Measurements from ENCODE around the gene CD82. TPM values are rescaled to one million over a fixed set of nuclear protein-coding genes. Genes with fewer than 3 reads are reported as not detected.

Gene CD82
- total and polyA plus RNA-seq, 12 donors: 18.5 to 70.4 (median 35.2) TPM

DNA sequence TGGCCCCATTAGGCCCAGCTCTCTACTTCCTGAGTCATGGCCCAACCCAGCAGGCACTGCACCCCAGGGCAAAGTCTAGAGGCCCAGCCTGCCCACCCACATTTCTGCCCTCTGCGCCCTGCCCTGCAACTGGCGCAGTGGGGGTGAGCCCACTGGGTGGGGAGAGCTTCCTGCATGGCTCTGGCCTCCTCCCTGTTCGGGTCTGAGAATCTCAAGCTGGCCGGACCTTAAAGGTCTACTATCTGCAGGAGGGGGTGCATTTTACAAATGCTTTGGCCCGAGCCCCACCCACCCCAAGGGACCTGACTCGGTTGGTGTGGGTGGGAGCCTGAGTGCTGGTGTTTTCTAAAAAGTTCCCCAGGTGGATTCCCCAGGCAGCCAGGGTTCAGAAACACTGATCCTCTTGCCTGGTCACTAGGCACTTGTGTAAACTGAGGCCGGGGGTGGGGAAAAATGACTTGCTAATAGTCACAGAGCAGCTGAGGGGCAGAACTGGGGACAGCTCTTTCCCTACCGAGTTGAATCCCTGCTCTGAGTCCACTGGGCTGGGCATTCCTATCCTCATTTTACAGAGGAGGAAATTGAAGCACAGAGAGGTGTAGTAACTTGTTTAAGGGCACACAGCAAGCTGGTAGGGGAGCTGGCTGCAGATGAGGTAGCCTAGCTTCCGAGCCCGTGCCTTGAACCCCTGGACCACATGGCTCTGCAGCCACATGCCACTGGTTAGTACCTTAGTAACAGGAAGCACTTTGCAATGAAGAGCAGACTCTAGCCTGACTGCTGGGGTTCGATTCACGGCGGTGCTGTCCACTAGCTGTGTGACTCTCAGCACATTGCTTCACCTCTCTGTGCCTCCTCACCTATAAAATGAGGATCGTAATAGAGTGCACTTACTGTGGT, 36.3 kb downstream of the CD82 start:
- TF ChIP-seq, protein P1, sequence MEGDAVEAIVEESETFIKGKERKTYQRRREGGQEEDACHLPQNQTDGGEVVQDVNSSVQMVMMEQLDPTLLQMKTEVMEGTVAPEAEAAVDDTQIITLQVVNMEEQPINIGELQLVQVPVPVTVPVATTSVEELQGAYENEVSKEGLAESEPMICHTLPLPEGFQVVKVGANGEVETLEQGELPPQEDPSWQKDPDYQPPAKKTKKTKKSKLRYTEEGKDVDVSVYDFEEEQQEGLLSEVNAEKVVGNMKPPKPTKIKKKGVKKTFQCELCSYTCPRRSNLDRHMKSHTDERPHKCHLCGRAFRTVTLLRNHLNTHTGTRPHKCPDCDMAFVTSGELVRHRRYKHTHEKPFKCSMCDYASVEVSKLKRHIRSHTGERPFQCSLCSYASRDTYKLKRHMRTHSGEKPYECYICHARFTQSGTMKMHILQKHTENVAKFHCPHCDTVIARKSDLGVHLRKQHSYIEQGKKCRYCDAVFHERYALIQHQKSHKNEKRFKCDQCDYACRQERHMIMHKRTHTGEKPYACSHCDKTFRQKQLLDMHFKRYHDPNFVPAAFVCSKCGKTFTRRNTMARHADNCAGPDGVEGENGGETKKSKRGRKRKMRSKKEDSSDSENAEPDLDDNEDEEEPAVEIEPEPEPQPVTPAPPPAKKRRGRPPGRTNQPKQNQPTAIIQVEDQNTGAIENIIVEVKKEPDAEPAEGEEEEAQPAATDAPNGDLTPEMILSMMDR (IDR thresholded peaks at IDR 0.05): no peak
- intact Hi-C loops (cut with DNase I): loop anchor here in 3 of 10 donors (5.0 kb wide), 1 partner anchor 34 kb away; the partner anchor contains the start of gene CD82 (in 3 of the 3)
- H3K4me1 ChIP-seq: peaks cover 9 to 66% (median 51%) of the 10 kb centered on the region in 9 donors
- no peak overlapping the region for H3K4me3 ChIP-seq
- DNase-seq (no peak), ATAC-seq (peak in 6 of 8 donors; percentile 7 to 25 (median 14))
- H3K36me3 ChIP-seq: peaks cover 0 to 52% (median 0%) of the 10 kb centered on the region in 9 donors
- WGBS, 2 donors: 75 to 78% methylated on average over 14 of the region's 14 CpGs
- H3K27me3 ChIP-seq: no peaks in the 10 kb centered on the region
- H3K27ac ChIP-seq: peak overlapping the region in 3 of 10 donors; percentile 22 to 62 (median 55)
- H3K9me3 ChIP-seq: no peaks in the 10 kb centered on the region

DNA sequence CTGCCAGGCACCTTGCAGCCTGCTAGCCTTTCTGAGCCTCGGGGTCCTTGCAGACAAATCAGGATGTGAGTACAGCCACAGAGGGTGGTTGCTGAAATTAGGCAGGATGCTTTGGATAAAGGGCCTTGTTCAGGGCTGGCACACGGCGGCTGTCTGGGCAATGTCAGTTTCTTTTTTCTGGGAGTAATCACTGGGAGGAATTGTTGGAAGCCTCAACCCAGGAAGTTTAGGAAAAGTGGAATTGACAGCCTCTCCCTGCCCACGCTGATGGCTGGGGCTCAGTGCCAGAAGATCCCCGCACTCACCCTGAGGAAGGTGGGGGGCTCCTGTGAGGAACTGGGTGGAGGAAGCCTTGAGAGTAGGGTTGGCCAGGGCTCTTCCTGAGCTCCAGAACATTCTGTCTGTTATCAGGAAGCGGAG, 37.4 kb downstream of the CD82 start:
- H3K36me3 ChIP-seq: peaks cover 0 to 62% (median 0%) of the 10 kb centered on the region in 9 donors
- no peak overlapping the region for H3K4me3 ChIP-seq
- H3K27me3 ChIP-seq: no peaks in the 10 kb centered on the region
- H3K9me3 ChIP-seq: no peaks in the 10 kb centered on the region
- TF ChIP-seq, protein P1 (IDR thresholded peaks at IDR 0.05): no peak
- peak overlapping the region in 8 of 10 donors; percentile 44 to 63 (median 52) for H3K27ac ChIP-seq
- 50 to 53% methylated on average over 6 of the region's 6 CpGs for WGBS, 2 donors
- peaks cover 9 to 54% (median 39%) of the 10 kb centered on the region in 9 donors for H3K4me1 ChIP-seq
- DNase-seq (no peak), ATAC-seq (peak in 5 of 8 donors; percentile 11 to 59 (median 41))
- intact Hi-C loops (cut with DNase I): loop anchor here in 3 of 10 donors (5.0 kb wide), 1 partner anchor 36 kb away; the partner anchor contains the start of gene CD82 (in 3 of the 3)

- no peaks in the 10 kb centered on the region for H3K9me3 ChIP-seq
- H3K4me3 ChIP-seq: no peak overlapping the region
- H3K4me1 ChIP-seq: peaks cover 9 to 45% (median 36%) of the 10 kb centered on the region in 9 donors
- H3K27ac ChIP-seq: no peak overlapping the region
- no peak for ATAC-seq
- DNase-seq: no peak
- intact Hi-C loops (cut with DNase I): loop anchor here in 3 of 10 donors (5.0 kb wide), 1 partner anchor 37 kb away; the partner anchor contains the start of gene CD82 (in 3 of the 3)
- WGBS, 2 donors: 88 to 89% methylated on average over 6 of the region's 6 CpGs
- TF ChIP-seq, protein P1 (IDR thresholded peaks at IDR 0.05): no peak
- no peaks in the 10 kb centered on the region for H3K27me3 ChIP-seq
- peaks cover 0 to 66% (median 0%) of the 10 kb centered on the region in 9 donors for H3K36me3 ChIP-seq
These were observed 38.7 kb downstream of the CD82 start for GRCh38 chr11:44604171-44604581.

DNA sequence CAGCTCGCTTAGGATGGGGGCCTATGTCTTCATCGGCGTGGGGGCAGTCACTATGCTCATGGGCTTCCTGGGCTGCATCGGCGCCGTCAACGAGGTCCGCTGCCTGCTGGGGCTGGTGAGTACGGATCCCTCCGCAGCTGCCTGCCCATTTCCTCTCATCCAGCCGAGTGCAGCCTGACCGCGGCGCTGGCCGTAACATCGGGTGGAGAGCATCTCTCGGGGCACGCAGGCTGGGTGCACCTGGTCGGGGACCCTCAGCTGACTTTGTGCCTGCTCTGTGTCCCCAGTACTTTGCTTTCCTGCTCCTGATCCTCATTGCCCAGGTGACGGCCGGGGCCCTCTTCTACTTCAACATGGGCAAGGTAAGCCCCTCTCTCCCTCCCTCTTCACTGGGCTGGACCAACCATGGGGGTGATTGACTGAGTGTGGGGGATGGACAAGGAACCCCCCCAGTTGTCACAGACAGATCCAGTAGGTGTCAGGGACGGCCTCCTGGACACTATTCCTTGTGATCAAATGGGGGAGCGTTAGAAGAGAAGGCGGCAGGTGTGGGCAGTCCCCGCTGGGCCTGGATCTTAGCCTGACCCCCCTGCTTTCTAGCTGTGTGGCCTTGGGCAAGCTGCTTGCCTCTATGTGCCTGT, 39.7 kb downstream of the CD82 start:
- DNase-seq (no peak), ATAC-seq (no peak)
- no peak overlapping the region for H3K27ac ChIP-seq
- H3K4me1 ChIP-seq: peaks cover 9 to 52% (median 40%) of the 10 kb centered on the region in 9 donors
- intact Hi-C loops (cut with DNase I): no loop called here
- no peak overlapping the region for H3K4me3 ChIP-seq
- peaks cover 0 to 62% (median 0%) of the 10 kb centered on the region in 9 donors for H3K36me3 ChIP-seq
- TF ChIP-seq, protein P1 (IDR thresholded peaks at IDR 0.05): no peak
- WGBS, 2 donors: 91 to 94% methylated on average over 25 of the region's 25 CpGs
- no peaks in the 10 kb centered on the region for H3K9me3 ChIP-seq
- H3K27me3 ChIP-seq: no peaks in the 10 kb centered on the region

Data from heart right ventricle (tissue), 16 donors.